CD8-positive, alpha-beta memory T cell (primary cell): ENCODE data around the gene ZIM2. TPM values are rescaled to one million over a fixed set of nuclear protein-coding genes. Genes with fewer than 3 reads are reported as not detected.
"Not testable (repeated sequence)": the region's sequence is repeated elsewhere in the genome, so short reads cannot be mapped to it uniquely, and the experiment has no call there.

ENCODE experiments used
- CTCF ChIA-PET: fragments of 350-600 bp; sonication (Branson Sonifier 250); formaldehyde crosslinking; loops from one replicate; lab custom pipeline; 2021; ENCODE audit warnings: antibody characterized with exemption; lab: Charles Lee
- POLR2A ChIA-PET: fragments of 350-600 bp; sonication (Branson Sonifier 250); formaldehyde crosslinking; loops from one replicate; lab custom pipeline; 2021; ENCODE audit warnings: antibody characterized with exemption; lab: Charles Lee
- DNase-seq, 5 donors: peaks; one replicate each; pipeline versions ENCODE4 v3.0.0 to v3.0.0-alpha.2; 2020 to 2022; ENCODE audit warnings: mixed read lengths in 1 of 5
- H3K27ac ChIP-seq: one replicate; pipeline ENCODE4 v1.7.0; 2013; ENCODE audit warnings: low read depth, mild to moderate bottlenecking, low read length, moderate library complexity
- H3K27me3 ChIP-seq: 2 replicates; pipeline ENCODE4 v1.7.0; 2013; ENCODE audit warnings: low read length, mild to moderate bottlenecking; ENCODE audit not compliant: insufficient read depth, poor library complexity, severe bottlenecking
- H3K36me3 ChIP-seq: 2 replicates; pipeline ENCODE4 v1.7.0; 2013; ENCODE audit warnings: mild to moderate bottlenecking, low read length, moderate library complexity; ENCODE audit not compliant: insufficient read depth
- H3K4me1 ChIP-seq: 2 replicates; pipeline ENCODE4 v1.7.0; 2013; ENCODE audit warnings: mild to moderate bottlenecking, low read length, moderate library complexity; ENCODE audit not compliant: insufficient read depth
- H3K4me3 ChIP-seq: 2 replicates; pipeline ENCODE4 v1.7.0; 2013; ENCODE audit warnings: mild to moderate bottlenecking, low read length
- H3K9me3 ChIP-seq: 2 replicates; pipeline ENCODE4 v1.7.0; 2013; ENCODE audit warnings: mild to moderate bottlenecking, low read length
- H3K27ac Mint-ChIP-seq, 8 donors: one replicate each; pipeline ENCODE4 v1.8.0; 2020 to 2021; ENCODE audit warnings: mixed read lengths in 8 of 8, mild to moderate bottlenecking in 6 of 8, inconsistent platforms in 3 of 8, moderate library complexity in 3 of 8
- H3K27me3 Mint-ChIP-seq, 2 donors: one replicate each; pipeline ENCODE4 v1.8.0; 2020 to 2021; ENCODE audit warnings: mixed read lengths in 2 of 2, mild to moderate bottlenecking in 1 of 2, moderate library complexity in 1 of 2
- H3K36me3 Mint-ChIP-seq, 3 donors: one replicate each; pipeline ENCODE4 v1.8.0; 2020 to 2021; ENCODE audit warnings: mixed read lengths in 3 of 3, inconsistent platforms in 1 of 3, mild to moderate bottlenecking in 1 of 3
- H3K4me1 Mint-ChIP-seq, 3 donors: one replicate each; pipeline ENCODE4 v1.8.0; 2020 to 2021; ENCODE audit warnings: mixed read lengths in 3 of 3, inconsistent platforms in 1 of 3, mild to moderate bottlenecking in 1 of 3
- H3K4me3 Mint-ChIP-seq, 7 donors: one replicate each; pipeline ENCODE4 v1.8.0; 2020 to 2021; ENCODE audit warnings: mixed read lengths in 7 of 7, mild to moderate bottlenecking in 6 of 7, moderate library complexity in 4 of 7, inconsistent platforms in 2 of 7
- H3K9me3 Mint-ChIP-seq, 5 donors: one replicate each; pipeline ENCODE4 v1.8.0; 2020 to 2022; ENCODE audit warnings: mixed read lengths in 5 of 5, mild to moderate bottlenecking in 3 of 5, moderate library complexity in 2 of 5, inconsistent platforms in 1 of 5
- polyA plus RNA-seq: library from polyadenylated mRNA; unstranded; fragments of 300-500 nt; fragmentation: Illumina TruSeq; gene quantifications from one replicate; pipeline ENCODE4 v1.2.3, GENCODE V29; 2021
- total RNA-seq, 2 experiments: library from RNA; stranded (reverse); gene quantifications; one replicate each; pipeline ENCODE4 v1.2.3, GENCODE V29; 2021

Gene ZIM2
- total and polyA plus RNA-seq, 3 experiments from 2014 or later, result not detected

DNA sequence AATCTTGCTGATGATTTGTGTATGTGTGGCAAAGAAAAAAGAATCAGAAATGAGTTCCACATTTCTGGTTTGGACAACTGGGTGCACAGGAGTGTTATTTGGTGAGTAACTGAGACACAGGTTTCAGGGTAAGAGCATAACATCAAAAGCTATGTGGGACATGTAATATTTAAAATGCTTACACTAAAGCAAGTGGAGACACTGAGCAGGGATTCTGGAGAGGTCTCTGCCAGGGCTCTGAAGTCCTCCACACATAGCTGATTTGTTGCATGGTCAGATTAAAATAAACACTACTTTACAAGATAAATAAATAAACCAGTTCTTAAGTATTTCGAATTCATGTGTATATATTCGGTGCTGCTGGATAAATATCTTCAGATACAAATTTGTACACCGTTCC is 16.3 kb upstream of the ZIM2 start:
- H3K27ac Mint-ChIP-seq, result no peak overlapping the region

DNA sequence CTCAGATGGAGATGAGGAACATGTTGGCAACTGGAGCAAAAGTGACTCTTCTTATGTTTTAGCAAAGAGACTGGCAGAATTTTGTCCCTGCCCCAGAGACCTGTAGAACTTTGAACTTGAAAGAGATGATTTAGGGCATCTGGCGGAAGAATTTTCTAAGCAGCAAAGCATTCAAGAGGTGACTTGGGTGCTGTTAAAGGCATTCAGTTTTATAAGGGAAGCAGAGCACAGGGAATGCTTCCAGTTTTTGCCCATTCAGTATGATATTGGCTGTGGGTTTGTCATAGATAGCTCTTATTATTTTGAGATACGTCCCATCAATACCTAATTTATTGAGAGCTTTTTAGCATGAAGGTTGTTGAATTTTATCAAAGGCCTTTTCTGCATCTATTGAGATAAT is 11.8 kb upstream of the ZIM2 start:
- H3K9me3 ChIP-seq, H3K4me3 ChIP-seq, H3K4me1 Mint-ChIP-seq, DNase-seq, H3K36me3 Mint-ChIP-seq, H3K27me3 ChIP-seq, POLR2A ChIA-PET, H3K4me3 Mint-ChIP-seq, H3K36me3 ChIP-seq, H3K27me3 Mint-ChIP-seq, H3K27ac Mint-ChIP-seq, CTCF ChIA-PET, H3K4me1 ChIP-seq, H3K27ac ChIP-seq: not testable (repeated sequence)
- H3K9me3 Mint-ChIP-seq, result peaks cover 19 to 40% (median 33%) of the 10 kb centered on the region in 5 donors

More for the DNA sequence above, 16.3 kb upstream of the ZIM2 start:
- Mint-ChIP-seq H3K27me3 (peaks cover 0 to 3% of the 10 kb centered on the region in 2 donors), H3K9me3 (peaks cover 13 to 44% (median 28%) of the 10 kb centered on the region in 5 donors), H3K36me3 (peaks cover 0 to 5% (median 2%) of the 10 kb centered on the region in 3 donors), H3K4me1 (no peaks in the 10 kb centered on the region), H3K4me3 (no peak overlapping the region)
- CTCF ChIA-PET, result no interaction called here
- POLR2A ChIA-PET, result no interaction called here
- H3K36me3 ChIP-seq, result no peaks in the 10 kb centered on the region
- H3K27ac ChIP-seq, result no peak overlapping the region
- no peak overlapping the region for H3K4me3 ChIP-seq
- DNase-seq, result no peak
- no peaks in the 10 kb centered on the region for H3K4me1 ChIP-seq
- H3K27me3 ChIP-seq, result no peaks in the 10 kb centered on the region
- peaks cover 4% of the 10 kb centered on the region for H3K9me3 ChIP-seq

DNA sequence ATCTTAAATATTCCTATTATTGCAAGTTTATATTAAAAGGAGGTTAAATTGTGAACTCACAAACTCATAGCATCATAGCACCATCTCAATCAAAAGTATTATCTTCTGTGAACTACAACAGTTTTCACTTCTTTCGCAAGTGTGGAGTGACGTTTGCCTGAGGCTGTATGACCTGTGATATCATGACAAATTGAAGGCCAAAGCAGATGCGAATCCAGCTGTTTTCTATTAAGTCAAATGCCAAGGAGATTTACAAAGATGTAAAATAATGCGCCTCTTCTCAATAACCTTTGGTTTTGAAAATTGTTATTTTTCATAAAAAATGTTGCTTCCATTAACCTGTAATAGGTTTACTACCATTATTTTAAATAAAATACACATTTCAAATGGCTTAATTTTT is 7.6 kb upstream of the ZIM2 start:
- H3K36me3 Mint-ChIP-seq, result no peaks in the 10 kb centered on the region
- no peaks in the 10 kb centered on the region for H3K27me3 ChIP-seq
- no peak overlapping the region for H3K27ac ChIP-seq
- H3K4me3 Mint-ChIP-seq, result no peak overlapping the region
- no peaks in the 10 kb centered on the region for H3K27me3 Mint-ChIP-seq
- H3K9me3 ChIP-seq, result no peaks in the 10 kb centered on the region
- POLR2A ChIA-PET, result no interaction called here
- H3K4me3 ChIP-seq, result no peak overlapping the region
- no peaks in the 10 kb centered on the region for H3K4me1 ChIP-seq
- H3K4me1 Mint-ChIP-seq, result no peaks in the 10 kb centered on the region
- no peak for DNase-seq
- peaks cover 15 to 27% (median 21%) of the 10 kb centered on the region in 5 donors for H3K9me3 Mint-ChIP-seq
- H3K36me3 ChIP-seq, result no peaks in the 10 kb centered on the region
- no peak overlapping the region for H3K27ac Mint-ChIP-seq
- CTCF ChIA-PET, result no interaction called here

DNA sequence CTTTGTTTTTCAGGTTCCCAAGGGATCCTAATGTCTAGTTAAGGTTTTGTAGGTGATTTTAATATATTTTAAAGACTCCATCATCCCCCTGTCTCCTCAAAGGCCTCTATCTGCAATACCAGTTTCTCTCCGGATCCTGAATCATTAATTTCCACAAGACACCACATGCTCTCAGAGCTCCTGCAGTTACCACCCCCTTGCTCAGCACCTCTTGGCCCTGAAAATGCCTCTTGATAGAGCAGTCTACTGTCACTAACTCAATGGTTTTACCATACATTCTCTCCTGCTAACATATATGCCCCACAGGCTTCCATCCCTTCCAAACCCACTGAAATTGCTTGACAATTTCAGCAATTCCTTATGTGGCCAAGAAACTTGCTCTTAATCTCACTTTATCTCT is 1.9 kb upstream of the ZIM2 start:
- CTCF ChIA-PET, result no interaction called here
- H3K27ac Mint-ChIP-seq, result no peak overlapping the region
- no peak for DNase-seq
- Histone ChIP-seq H3K4me1 (no peaks in the 10 kb centered on the region), H3K27ac (no peak overlapping the region), H3K4me3 (no peak overlapping the region), H3K36me3 (no peaks in the 10 kb centered on the region), H3K9me3 (no peaks in the 10 kb centered on the region), H3K27me3 (no peaks in the 10 kb centered on the region)
- H3K27me3 Mint-ChIP-seq, result peaks cover 9 to 19% of the 10 kb centered on the region in 2 donors
- peaks cover 0 to 2% (median 0%) of the 10 kb centered on the region in 3 donors for H3K36me3 Mint-ChIP-seq
- no peaks in the 10 kb centered on the region for H3K4me1 Mint-ChIP-seq
- no peak overlapping the region for H3K4me3 Mint-ChIP-seq
- peaks cover 20 to 31% (median 28%) of the 10 kb centered on the region in 5 donors for H3K9me3 Mint-ChIP-seq
- POLR2A ChIA-PET, result no interaction called here

DNA sequence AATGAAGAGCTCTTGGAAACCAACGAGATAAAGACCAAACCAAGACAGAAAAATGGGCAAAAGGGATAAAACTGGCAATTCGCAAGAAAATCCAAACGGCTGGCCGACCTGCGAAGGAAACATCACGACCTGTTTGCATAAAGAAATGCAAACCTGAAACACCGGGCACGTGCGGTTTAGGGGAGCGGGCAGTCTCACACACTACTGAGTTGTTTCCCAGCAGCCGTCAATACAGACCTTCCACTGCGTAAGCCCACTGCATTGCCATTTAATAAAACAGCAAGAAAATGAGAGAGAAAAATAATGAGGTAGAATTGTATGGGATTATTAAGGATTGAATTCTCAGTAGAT is 642 bp upstream of the ZIM2 start:
- no peak for DNase-seq
- ChIA-PET POLR2A (no interaction called here), CTCF (no interaction called here)
- no peaks in the 10 kb centered on the region for H3K4me1 Mint-ChIP-seq
- peak overlapping the region in 1 of 7 donors; percentile 7 for H3K4me3 Mint-ChIP-seq
- H3K9me3 Mint-ChIP-seq, result peaks cover 21 to 41% (median 35%) of the 10 kb centered on the region in 5 donors
- H3K27ac Mint-ChIP-seq, result no peak overlapping the region
- no peaks in the 10 kb centered on the region for H3K36me3 ChIP-seq
- H3K4me3 ChIP-seq, result no peak overlapping the region
- no peaks in the 10 kb centered on the region for H3K4me1 ChIP-seq
- H3K27ac ChIP-seq, result no peak overlapping the region
- H3K9me3 ChIP-seq, result no peaks in the 10 kb centered on the region
- peaks cover 0 to 4% (median 0%) of the 10 kb centered on the region in 3 donors for H3K36me3 Mint-ChIP-seq
- H3K27me3 ChIP-seq, result no peaks in the 10 kb centered on the region
- H3K27me3 Mint-ChIP-seq, result peaks cover 17 to 26% of the 10 kb centered on the region in 2 donors

DNA sequence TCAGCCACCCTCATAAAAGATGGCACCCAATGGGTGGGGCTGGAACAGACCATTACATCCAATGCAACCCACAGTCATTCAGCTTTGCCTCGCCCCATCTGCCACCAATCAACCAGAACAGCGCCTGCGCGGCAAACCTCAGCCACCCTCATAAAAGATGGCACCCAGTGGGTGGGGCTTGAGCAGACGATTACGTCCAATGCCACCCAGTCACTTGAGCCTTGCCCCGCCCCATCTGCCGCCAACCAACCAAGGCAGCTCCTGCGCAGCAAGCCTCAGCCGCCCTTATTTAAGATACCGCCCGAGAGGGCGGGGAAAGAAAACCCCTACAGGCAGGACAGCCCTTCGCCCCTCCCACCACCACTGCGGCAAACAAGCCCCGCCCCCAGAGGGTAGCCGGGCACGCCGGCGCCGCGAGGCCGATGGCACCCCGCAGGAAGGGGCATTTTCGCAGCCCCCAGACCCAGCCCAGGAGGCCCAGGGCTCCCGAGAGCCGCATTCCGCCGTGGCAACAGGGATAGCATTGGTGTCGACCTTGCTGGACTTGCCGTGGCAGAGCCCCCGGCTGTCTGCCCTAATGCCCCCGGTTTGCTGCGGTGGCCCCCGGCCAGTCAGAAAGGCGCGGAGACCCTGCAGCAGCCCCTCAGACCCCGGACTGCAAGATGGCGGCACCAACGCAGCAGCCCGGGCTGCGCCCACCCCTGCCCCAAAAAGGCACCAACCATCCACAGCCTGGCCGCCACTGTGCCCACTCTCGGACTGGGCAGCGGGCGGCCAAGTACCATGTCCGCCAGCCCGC is 675 bp downstream of the ZIM2 start:
- ChIA-PET POLR2A (no interaction called here), CTCF (no interaction called here)
- Histone ChIP-seq H3K4me3 (no peak overlapping the region), H3K27ac (no peak overlapping the region), H3K36me3 (no peaks in the 10 kb centered on the region), H3K4me1 (no peaks in the 10 kb centered on the region), H3K9me3 (no peaks in the 10 kb centered on the region), H3K27me3 (no peaks in the 10 kb centered on the region)
- DNase-seq, result no peak
- H3K4me1 Mint-ChIP-seq, result no peaks in the 10 kb centered on the region
- peak overlapping the region in 1 of 7 donors; percentile 26 for H3K4me3 Mint-ChIP-seq
- no peak overlapping the region for H3K27ac Mint-ChIP-seq
- peaks cover 0 to 6% (median 0%) of the 10 kb centered on the region in 3 donors for H3K36me3 Mint-ChIP-seq
- peaks cover 17 to 53% (median 41%) of the 10 kb centered on the region in 5 donors for H3K9me3 Mint-ChIP-seq
- H3K27me3 Mint-ChIP-seq, result peaks cover 17 to 30% of the 10 kb centered on the region in 2 donors

DNA sequence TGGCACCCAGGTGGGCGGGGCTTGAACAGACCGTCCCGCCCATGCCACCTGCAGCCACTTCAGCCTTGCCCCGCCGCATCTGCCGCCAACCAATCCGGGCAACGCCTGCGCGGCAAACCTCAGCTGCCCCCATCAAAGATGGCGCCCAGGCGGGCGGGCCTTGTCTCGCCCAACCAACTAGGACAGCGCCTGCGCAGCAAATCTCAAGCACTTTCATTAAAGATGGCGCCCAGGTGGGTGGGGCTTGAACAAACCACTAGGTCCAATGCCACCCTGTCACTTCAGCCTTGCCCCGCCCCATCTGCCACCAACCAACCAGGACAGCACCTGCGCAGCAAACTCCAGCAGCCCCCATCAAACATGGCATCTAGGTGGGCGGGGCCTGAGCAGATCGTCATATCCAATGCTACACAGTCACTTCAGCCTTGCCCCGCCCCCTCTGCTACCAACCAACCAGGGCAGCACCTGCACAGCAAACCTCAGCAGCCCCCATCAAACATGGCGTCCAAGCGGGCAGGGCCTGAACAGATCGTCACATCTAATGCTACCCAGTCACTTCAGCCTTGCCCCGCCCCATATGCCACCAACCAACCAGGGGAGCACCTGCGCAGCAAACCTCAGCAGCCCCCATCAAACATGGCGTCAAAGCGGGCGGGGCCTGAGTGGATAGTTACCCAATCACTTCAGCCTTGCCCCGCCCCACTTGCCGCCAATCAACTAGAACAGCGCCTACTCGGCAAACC is 1.4 kb downstream of the ZIM2 start:
- H3K4me3 Mint-ChIP-seq, result peak overlapping the region in 1 of 7 donors; percentile 26

More for the DNA sequence above, 1.4 kb downstream of the ZIM2 start:
- ChIA-PET CTCF (no interaction called here), POLR2A (no interaction called here)
- Histone ChIP-seq H3K9me3 (no peaks in the 10 kb centered on the region), H3K27ac (no peak overlapping the region), H3K4me1 (no peaks in the 10 kb centered on the region), H3K27me3 (no peaks in the 10 kb centered on the region), H3K36me3 (no peaks in the 10 kb centered on the region), H3K4me3 (no peak overlapping the region)
- Mint-ChIP-seq H3K27ac (no peak overlapping the region), H3K27me3 (peaks cover 17 to 30% of the 10 kb centered on the region in 2 donors), H3K9me3 (peaks cover 17 to 58% (median 44%) of the 10 kb centered on the region in 5 donors), H3K4me1 (no peaks in the 10 kb centered on the region), H3K36me3 (peaks cover 0 to 6% (median 0%) of the 10 kb centered on the region in 3 donors)
- DNase-seq, result no peak
